Nephron progenitor cell (in vitro differentiated cells): ENCODE measurements around the gene CD6.

Experiments
- DNase-seq: peaks from one replicate; pipeline ENCODE4 v3.0.0; 2021
- H3K27ac Mint-ChIP-seq: 2 replicates; pipeline ENCODE4 v1.8.0; 2021; ENCODE audit warnings: mild to moderate bottlenecking, moderate library complexity, mixed read lengths
- H3K27me3 Mint-ChIP-seq: 2 replicates; pipeline ENCODE4 v1.8.0; 2021; ENCODE audit warnings: mild to moderate bottlenecking, low read depth, mixed read lengths; ENCODE audit not compliant: poor library complexity
- H3K36me3 Mint-ChIP-seq: 2 replicates; pipeline ENCODE4 v1.8.0; 2021; ENCODE audit warnings: low read depth, mixed read lengths
- H3K4me1 Mint-ChIP-seq: 2 replicates; pipeline ENCODE4 v1.8.0; 2021; ENCODE audit warnings: mixed read lengths
- H3K4me3 Mint-ChIP-seq: 2 replicates; pipeline ENCODE4 v1.8.0; 2021; ENCODE audit warnings: mild to moderate bottlenecking, moderate library complexity, mixed read lengths
- H3K9me3 Mint-ChIP-seq: 2 replicates; pipeline ENCODE4 v1.8.0; 2021; ENCODE audit warnings: mild to moderate bottlenecking, moderate library complexity, mixed read lengths
- TF ChIP-seq, protein P1 (sequence below): fragments of 200-600 bp; sonication (generic); IDR thresholded peaks from 2 replicates; pipeline ENCODE4 v1.5.0; 2021; ENCODE audit warnings: antibody characterized with exemption

Gene CD6

DNA sequence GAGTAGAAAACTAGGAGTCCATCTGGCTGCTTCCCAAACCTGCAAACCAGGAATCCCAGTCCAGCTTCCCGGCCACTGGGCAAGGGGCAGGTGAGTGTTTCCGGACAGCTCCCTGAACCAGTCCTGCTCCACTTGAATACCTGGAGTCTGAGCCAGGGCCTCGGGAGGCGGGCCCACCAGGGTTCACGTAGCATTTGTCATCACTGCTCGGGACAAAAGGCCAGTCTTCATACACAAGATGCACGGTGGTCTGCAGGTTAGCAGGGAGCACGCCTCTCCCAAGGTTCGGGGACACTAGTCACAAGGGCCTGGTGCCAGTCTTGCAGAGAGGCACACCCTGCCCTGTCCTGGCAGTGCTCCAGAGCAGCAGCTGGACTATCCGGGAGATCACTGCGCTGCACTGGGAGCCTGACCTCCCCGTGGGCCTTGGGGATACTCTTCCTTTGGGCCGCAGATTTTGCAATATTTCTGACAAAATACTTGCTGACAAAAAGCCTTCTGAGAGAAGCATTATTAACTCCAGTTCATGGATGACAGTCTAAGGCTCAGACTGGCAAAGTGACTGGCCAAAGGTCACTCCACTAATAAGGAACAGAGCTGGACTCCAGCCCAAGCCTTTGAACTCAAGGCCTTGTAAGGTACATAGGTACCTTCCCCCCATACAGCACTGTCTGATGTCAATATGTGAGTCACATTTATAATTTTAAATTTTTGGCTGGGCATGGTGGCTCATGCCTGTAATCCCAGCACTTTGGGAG is 25.1 kb downstream of the CD6 start:
- Mint-ChIP-seq H3K4me1 (peaks cover 46% of the 10 kb centered on the region), H3K27ac (no peak overlapping the region), H3K4me3 (no peak overlapping the region), H3K9me3 (no peaks in the 10 kb centered on the region), H3K27me3 (peaks cover 25% of the 10 kb centered on the region), H3K36me3 (no peaks in the 10 kb centered on the region)
- DNase-seq: no peak
- TF ChIP-seq, protein P1, sequence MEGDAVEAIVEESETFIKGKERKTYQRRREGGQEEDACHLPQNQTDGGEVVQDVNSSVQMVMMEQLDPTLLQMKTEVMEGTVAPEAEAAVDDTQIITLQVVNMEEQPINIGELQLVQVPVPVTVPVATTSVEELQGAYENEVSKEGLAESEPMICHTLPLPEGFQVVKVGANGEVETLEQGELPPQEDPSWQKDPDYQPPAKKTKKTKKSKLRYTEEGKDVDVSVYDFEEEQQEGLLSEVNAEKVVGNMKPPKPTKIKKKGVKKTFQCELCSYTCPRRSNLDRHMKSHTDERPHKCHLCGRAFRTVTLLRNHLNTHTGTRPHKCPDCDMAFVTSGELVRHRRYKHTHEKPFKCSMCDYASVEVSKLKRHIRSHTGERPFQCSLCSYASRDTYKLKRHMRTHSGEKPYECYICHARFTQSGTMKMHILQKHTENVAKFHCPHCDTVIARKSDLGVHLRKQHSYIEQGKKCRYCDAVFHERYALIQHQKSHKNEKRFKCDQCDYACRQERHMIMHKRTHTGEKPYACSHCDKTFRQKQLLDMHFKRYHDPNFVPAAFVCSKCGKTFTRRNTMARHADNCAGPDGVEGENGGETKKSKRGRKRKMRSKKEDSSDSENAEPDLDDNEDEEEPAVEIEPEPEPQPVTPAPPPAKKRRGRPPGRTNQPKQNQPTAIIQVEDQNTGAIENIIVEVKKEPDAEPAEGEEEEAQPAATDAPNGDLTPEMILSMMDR: no peak

DNA sequence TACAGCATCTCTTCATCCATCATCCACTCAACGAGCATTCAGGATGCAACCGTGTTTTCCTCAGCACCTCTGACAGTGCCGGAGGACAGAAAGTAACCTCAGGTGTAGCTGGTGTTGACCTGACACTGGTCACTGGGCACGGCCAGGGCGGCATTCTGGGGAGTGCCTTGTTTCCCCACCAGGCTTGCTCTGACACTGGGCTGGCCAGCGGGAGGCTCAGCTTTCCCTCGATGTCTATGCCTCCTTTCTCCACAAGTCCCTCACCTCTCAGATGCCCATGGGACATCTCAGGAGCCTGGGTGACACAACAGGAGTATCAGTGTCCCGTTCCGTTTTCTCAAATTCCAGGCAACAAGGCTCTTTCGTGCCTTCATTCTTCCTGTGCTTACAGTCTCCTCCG is 28.9 kb downstream of the CD6 start:
- no peak for DNase-seq
- peaks cover 27% of the 10 kb centered on the region for H3K27me3 Mint-ChIP-seq
- no peak overlapping the region for H3K27ac Mint-ChIP-seq
- H3K9me3 Mint-ChIP-seq: no peaks in the 10 kb centered on the region
- no peaks in the 10 kb centered on the region for H3K36me3 Mint-ChIP-seq
- TF ChIP-seq, protein P1: no peak
- H3K4me1 Mint-ChIP-seq: peaks cover 35% of the 10 kb centered on the region
- no peak overlapping the region for H3K4me3 Mint-ChIP-seq

DNA sequence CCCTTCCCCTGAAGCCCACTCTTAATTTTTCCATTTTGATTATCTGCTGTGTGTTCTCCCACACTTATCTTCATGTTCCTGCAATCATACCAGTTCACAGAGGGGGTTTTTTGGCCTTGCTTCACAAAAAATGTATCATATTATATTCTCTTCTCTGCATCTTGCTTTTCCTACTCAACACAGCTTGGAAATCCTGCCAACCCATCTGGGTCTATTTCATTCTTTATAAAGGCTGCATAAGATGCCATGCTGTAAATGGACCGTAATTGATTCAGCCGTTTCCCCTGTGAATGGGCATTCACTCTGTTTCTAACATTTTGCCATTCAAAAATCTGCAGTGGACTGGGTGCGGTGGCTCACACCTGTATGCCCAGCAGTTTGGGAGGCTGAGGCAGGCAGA is 30.5 kb downstream of the CD6 start:
- peaks cover 36% of the 10 kb centered on the region for H3K4me1 Mint-ChIP-seq
- H3K27me3 Mint-ChIP-seq: peaks cover 41% of the 10 kb centered on the region
- no peaks in the 10 kb centered on the region for H3K36me3 Mint-ChIP-seq
- no peak overlapping the region for H3K4me3 Mint-ChIP-seq
- H3K27ac Mint-ChIP-seq: no peak overlapping the region
- H3K9me3 Mint-ChIP-seq: no peaks in the 10 kb centered on the region
- TF ChIP-seq, protein P1: no peak
- no peak for DNase-seq

DNA sequence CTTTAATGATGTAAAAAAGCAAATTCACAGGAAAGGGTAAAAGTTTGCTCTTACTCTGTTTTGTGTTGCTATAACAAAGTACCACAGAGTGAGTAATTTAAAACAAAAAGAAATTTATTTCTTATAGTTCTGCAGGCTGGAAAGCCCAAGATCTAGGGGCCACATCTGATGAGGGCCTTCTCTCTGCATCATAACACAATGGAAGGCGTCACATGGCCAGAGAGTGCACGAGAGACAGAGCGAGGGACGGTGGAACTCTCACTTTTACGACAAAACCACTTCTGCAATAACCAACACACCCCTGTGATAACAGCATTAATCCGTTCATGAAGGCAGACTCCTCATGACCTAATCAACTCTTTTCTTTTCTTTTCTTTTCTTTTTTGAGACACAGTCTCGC is 31.1 kb downstream of the CD6 start:
- DNase-seq: no peak
- Mint-ChIP-seq H3K27me3 (peaks cover 46% of the 10 kb centered on the region), H3K36me3 (no peaks in the 10 kb centered on the region), H3K4me1 (peaks cover 36% of the 10 kb centered on the region), H3K9me3 (no peaks in the 10 kb centered on the region), H3K4me3 (no peak overlapping the region), H3K27ac (no peak overlapping the region)
- TF ChIP-seq, protein P1: no peak

DNA sequence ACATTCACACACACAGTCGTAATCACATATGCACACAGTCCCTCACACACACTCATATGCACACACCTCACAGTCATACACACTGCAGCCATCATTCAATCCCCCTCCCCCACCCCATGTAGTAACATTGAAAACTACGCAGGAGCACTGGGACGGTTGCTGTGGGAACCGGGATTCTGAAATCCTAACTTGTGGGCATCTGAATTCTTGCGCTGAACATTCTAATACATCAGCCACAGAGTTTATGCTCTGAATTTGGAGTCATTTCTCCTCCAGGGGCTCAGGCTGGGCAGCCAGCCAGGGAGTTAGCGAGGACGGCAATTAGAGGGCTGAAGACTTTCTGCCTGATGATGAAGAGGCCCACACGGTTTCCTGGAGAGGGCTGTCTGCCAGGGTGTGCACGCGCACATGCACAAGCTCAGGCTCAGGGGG is 32.7 kb downstream of the CD6 start:
- TF ChIP-seq, protein P1: no peak
- DNase-seq: no peak
- Mint-ChIP-seq H3K9me3 (no peaks in the 10 kb centered on the region), H3K4me1 (peaks cover 47% of the 10 kb centered on the region), H3K27me3 (peaks cover 54% of the 10 kb centered on the region), H3K4me3 (no peak overlapping the region), H3K36me3 (no peaks in the 10 kb centered on the region), H3K27ac (no peak overlapping the region)

DNA sequence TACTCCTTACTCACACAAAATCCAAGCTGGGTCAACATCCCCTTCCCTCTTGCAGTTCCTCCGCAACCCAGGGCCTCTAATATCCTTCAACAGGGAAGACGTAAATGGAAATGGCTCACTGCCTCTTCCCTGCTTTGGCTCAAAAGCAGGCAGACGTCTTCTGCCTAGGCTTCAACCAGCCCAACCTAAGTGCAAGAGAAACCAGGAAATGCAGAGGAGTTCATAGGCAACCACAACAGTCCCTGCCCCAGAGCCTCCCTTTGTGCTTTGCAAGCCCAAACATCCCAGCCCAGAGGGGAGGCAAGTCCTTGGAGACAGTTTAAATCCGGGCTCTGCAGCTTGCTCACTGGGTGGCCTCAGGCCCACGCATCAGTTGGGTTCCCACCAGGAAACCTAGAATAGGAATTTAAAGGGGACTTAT is 33.3 kb downstream of the CD6 start:
- TF ChIP-seq, protein P1: no peak
- peaks cover 53% of the 10 kb centered on the region for H3K4me1 Mint-ChIP-seq
- DNase-seq: no peak
- no peak overlapping the region for H3K4me3 Mint-ChIP-seq
- peaks cover 50% of the 10 kb centered on the region for H3K27me3 Mint-ChIP-seq
- H3K27ac Mint-ChIP-seq: no peak overlapping the region
- no peaks in the 10 kb centered on the region for H3K36me3 Mint-ChIP-seq
- no peaks in the 10 kb centered on the region for H3K9me3 Mint-ChIP-seq
